HL-60 (cell line): ENCODE measurements around the gene ZNF609.

Experiments
- REST ChIP-seq: IDR thresholded peaks from 2 replicates; pipeline ENCODE4 v1.6.1; 2012; ENCODE audit warnings: low read depth; ENCODE audit not compliant: insufficient replicate concordance
- TF ChIP-seq, protein P1 (sequence below): IDR thresholded peaks from one replicate; pipeline ENCODE4 v1.5.1; 2011; ENCODE audit warnings: low read length, control low read depth, inconsistent platforms; ENCODE audit not compliant: insufficient read depth

GRCh38 chr15:64693134-64693533 is 232.8 kb downstream of the ZNF609 start:
- TF ChIP-seq, protein P1, sequence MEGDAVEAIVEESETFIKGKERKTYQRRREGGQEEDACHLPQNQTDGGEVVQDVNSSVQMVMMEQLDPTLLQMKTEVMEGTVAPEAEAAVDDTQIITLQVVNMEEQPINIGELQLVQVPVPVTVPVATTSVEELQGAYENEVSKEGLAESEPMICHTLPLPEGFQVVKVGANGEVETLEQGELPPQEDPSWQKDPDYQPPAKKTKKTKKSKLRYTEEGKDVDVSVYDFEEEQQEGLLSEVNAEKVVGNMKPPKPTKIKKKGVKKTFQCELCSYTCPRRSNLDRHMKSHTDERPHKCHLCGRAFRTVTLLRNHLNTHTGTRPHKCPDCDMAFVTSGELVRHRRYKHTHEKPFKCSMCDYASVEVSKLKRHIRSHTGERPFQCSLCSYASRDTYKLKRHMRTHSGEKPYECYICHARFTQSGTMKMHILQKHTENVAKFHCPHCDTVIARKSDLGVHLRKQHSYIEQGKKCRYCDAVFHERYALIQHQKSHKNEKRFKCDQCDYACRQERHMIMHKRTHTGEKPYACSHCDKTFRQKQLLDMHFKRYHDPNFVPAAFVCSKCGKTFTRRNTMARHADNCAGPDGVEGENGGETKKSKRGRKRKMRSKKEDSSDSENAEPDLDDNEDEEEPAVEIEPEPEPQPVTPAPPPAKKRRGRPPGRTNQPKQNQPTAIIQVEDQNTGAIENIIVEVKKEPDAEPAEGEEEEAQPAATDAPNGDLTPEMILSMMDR, result no peak
- no peak for TF ChIP-seq REST
